HG02763 (cell line): ENCODE results near the gene RBM11.
"Not testable (repeated sequence)": the region's sequence is repeated elsewhere in the genome, so short reads cannot be mapped to it uniquely, and the experiment has no call there.

Source experiments
- ATAC-seq: cut with Tn5 transposase; IDR thresholded peaks from one replicate; pipeline ENCODE4 v1.9.1; 2021; ENCODE audit warnings: mild to moderate bottlenecking, moderate library complexity; ENCODE audit not compliant: unreplicated experiment

Gene RBM11

GRCh38 chr21:14215971-14216641 lies at the start of gene RBM11:
Gene RBM11 (plus strand): TSS chr21:14216157. CDS start chr21:14216187, 30 bp downstream.
- peak; percentile 94 for ATAC-seq

- not testable (repeated sequence) for ATAC-seq
These were observed 49.3 kb upstream of the RBM11 start for GRCh38 chr21:14166463-14167223.

DNA sequence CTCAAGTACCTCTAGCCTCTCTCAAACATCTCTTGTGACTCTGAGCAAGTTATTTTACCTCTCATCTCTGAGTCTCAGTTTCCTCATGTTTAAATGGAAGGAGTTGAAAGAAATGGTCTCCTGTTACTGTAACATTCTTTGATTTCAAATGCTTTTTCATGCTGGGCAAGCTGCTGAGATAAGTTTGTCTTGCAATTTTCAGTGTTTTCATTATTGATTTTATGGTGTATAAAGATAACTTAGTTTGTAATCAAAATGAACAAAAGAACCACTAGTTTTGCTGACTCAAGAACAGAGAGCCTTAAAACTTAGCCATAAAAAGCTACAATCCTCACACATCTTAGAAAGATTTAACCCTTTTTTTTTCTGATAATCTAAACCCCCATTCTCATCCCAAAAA lies 9.7 kb upstream of the RBM11 start:
- ATAC-seq: no peak

- no peak for ATAC-seq
These were observed 5.2 kb upstream of the RBM11 start, which contains the start of gene LIPI for GRCh38 chr21:14210738-14211137. Gene LIPI (minus strand): TSS chr21:14210955. CDS start chr21:14210845, 110 bp downstream.

GRCh38 chr21:14213164-14213563 lies 2.8 kb upstream of the RBM11 start:
- ATAC-seq: no peak

GRCh38 chr21:14223365-14223764 lies 7.4 kb downstream of the RBM11 start:
- ATAC-seq: no peak

GRCh38 chr21:14229399-14229798 lies 13.4 kb downstream of the RBM11 start:
- no peak for ATAC-seq

DNA sequence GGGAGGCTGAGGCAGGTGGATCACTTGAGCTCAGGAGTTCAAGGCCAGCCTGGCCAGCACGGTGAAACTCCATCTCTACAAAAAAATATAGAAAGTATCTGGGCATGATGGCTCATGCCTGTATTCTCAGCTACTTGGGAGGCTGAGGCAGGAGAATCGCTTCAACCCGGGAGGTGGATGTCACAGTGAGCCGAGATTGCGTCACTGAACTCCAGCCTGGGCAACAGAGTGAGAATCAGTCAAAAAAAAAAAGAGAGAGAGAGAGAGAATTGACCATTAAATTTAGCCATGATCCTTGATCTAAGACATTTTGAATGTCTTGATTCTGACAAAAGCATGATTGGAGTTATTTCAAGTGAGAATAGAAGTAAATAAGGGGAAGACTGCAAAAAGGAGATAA lies 19.1 kb downstream of the RBM11 start:
- no peak for ATAC-seq

DNA sequence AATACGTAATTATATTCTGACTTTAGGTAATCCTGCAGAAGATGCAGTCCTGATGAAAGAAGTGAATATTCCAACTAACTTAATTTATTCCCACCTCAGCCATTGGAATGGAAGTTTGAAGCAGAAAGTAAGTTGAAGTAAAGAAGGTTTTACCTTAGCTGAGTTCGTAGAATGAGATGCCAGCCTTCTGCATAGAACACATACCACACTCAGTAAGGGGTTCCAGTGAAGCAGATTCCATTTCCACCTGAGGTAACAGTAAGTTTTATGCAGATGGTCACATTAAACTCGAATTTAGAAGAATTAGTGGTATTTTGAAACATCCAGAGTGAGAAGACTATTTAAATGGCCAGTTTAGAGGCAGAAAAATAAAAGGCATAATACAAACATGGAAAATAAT lies 20.2 kb downstream of the RBM11 start:
- ATAC-seq: no peak

- no peak for ATAC-seq
These were observed 23.3 kb downstream of the RBM11 start for GRCh38 chr21:14239281-14239680.

GRCh38 chr21:14241297-14241696 lies 25.3 kb downstream of the RBM11 start:
- no peak for ATAC-seq

- no peak for ATAC-seq
These were observed 27.5 kb downstream of the RBM11 start for GRCh38 chr21:14243461-14243860.

DNA sequence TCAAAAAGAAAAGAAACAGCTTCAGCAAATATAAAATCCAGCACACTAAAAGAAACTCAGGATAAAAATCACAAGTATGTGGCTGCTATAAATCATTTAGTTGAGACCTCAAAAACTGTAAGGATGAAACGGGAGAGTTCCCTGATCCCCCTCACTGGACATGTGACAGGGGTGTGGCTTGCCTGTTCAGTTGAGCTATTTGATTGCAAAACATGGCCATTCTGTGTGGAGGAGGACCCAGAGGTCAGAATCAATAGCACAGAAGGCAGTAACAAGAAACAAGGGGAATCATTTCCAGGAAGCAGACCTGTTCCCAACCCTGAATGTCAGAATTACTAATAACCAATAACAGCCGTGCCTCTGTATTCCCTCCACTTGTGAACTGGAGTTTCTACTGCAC lies 27.9 kb downstream of the RBM11 start:
- no peak for ATAC-seq

- ATAC-seq: no peak
These were observed 29.0 kb downstream of the RBM11 start for GRCh38 chr21:14244911-14245310.

DNA sequence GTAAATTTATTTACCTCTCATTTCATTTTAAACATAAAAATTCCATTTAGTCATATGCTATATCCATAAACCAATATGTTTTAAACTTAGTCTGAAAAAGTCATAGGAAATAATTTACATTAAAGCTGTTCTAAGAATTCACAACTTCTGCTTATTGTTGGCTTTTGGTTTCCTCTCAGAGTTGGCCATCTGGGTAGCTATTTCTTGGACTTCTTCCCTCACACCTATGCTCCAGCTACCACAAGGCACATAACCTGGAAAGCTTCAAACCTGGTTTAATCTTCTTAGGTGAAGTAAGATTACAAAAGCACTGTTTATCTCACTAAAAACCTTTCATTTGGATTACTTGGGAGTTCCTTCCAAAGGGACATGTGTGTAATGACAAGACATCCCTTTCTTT lies 29.8 kb downstream of the RBM11 start:
- ATAC-seq: no peak

DNA sequence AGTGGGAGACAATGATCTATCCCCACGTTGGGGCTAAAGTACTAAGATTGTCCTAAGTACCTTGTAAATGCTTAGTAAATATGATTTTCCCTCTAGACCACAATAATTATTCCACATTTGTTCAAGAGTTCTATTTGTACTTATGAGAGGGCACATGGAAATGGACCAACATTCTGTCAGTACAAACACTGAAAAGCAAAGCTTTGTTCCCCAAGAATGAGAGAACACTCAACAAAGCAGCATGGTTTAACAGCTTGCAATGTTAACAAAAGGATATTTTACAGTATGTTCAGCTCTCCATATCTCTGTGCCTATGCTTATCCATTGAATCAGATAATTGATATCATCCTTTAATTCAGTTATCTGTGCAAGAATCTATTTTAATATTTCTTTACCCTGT lies 35.4 kb downstream of the RBM11 start:
- ATAC-seq: no peak

- no peak for ATAC-seq
These were observed 43.8 kb downstream of the RBM11 start for GRCh38 chr21:14259747-14260146.

DNA sequence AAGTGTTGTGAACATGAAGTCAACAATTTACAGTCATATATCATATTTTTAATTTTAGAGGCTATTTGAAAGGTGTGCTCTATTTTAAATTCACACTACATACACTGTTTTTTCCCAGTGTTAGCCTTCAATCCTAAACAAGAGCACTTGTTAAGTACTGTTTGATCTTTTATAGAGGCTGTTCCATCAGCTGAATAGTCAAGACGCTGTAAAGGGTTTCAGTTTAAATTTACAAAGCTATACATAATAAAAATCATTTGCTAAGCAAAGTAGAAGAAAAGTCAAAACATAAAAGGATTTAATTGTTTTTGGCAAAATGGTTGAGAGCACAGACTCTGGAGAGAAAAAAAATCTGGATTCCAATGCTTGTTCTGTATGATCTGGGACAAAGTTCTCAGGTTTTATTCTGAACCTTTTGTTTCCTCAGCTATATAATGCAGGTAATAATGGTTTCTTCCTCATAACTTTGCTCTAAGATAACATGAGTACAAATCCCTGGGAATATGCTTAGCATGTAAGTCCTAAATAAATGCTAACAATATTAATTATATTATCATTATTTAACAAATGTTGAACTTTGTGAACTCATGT lies 44.3 kb downstream of the RBM11 start:
- no peak for ATAC-seq

GRCh38 chr21:14262039-14262438 lies 46.1 kb downstream of the RBM11 start:
- no peak for ATAC-seq

DNA sequence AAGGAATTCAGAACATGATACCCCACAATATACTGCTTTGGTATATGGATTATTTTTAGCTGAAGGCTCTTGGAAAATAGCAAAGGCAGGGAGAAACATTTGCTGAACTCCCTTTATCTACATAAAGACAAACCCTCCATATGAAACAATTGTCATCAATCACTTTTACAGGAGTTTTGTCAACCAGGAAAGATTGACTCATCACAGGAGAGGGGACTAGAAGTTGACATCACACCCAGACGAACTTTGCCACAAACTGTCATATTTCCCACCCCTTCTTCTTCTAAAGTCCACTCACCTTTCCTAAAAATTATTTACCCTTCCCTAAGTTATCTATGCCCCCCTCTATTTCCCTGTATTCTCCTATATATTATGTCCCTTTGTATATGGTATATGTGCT lies 47.9 kb downstream of the RBM11 start:
- no peak for ATAC-seq

DNA sequence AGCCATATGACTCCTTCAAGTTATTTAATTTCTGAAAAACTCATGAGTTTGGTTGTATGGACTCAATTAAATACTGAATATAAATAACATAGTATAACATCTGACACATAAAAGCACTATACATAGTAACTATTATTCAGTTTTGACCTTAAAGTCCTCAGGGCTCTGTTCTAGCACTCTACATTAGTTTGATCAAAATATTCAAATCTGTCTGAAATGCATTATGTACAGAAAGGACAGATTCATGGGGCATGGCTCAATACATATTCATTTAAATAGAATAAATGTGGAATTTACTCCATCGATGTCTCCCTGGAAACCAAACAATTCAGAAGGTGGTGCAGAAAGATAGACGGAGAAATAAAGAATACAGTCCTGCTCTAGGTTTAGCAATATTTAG lies 49.1 kb downstream of the RBM11 start:
- no peak for ATAC-seq

DNA sequence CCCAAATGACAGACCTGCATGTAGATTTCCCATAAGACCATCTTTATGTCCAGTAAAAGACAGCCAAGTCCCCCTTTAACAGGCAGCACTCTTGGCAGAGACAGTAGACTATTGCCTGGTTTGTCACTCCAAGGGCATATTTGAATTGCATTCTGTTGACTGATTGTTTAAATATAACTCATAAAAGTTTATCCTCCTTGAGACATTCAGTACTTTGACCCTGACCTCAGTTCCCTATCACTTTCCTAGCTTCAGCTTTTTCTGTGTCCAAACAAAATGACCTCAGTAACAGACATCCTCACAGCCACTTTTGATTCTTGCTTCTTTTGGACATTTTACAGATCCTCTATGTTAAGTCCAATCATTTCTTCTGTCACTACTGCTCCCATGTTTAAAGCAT lies 51.1 kb downstream of the RBM11 start:
- no peak for ATAC-seq
